Stimulated activated CD4-positive, alpha-beta T cell treated with anti-CD3 and anti-CD28 coated beads, TNF-alpha, amount 100 ng/mL, for 1 hour (primary cell): ENCODE results near the gene DOHH.
"Not testable (repeated sequence)": the region's sequence is repeated elsewhere in the genome, so short reads cannot be mapped to it uniquely, and the experiment has no call there.

Experiments
- DNase-seq, 3 donors: peaks; one replicate each; pipeline ENCODE4 v3.0.0-alpha.2; 2020; ENCODE audit warnings: low read depth in 3 of 3, low spot score in 1 of 3

Gene DOHH

DNA sequence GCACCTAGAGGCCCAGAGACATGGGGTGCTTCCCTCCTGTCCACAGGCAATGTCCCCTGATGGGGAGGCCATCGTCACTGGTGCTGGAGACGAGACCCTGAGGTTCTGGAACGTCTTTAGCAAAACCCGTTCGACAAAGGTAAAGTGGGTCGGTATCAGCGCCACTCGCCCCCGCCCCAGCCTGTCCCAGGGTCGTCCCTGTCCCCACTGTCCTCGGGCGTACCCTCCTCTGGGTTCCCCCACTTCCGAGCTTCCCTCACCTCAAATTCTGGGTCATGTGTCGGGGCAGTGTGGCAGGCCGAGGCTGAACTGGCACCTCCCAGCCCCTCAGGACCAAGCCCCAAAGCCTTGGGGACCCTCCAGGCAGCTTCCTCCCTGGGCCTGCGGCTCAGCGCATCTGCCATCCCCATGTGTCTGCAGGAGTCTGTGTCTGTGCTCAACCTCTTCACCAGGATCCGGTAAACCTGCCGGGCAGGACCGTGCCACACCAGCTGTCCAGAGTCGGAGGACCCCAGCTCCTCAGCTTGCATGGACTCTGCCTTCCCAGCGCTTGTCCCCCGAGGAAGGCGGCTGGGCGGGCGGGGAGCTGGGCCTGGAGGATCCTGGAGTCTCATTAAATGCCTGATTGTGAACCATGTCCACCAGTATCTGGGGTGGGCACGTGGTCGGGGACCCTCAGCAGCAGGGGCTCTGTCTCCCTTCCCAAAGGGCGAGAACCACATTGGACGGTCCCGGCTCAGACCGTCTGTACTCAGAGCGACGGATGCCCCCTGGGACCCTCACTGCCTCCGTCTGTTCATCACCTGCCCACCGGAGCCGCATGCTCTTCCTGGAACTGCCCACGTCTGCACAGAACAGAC, 34.1 kb upstream of the DOHH start:
- no peak for DNase-seq

DNA sequence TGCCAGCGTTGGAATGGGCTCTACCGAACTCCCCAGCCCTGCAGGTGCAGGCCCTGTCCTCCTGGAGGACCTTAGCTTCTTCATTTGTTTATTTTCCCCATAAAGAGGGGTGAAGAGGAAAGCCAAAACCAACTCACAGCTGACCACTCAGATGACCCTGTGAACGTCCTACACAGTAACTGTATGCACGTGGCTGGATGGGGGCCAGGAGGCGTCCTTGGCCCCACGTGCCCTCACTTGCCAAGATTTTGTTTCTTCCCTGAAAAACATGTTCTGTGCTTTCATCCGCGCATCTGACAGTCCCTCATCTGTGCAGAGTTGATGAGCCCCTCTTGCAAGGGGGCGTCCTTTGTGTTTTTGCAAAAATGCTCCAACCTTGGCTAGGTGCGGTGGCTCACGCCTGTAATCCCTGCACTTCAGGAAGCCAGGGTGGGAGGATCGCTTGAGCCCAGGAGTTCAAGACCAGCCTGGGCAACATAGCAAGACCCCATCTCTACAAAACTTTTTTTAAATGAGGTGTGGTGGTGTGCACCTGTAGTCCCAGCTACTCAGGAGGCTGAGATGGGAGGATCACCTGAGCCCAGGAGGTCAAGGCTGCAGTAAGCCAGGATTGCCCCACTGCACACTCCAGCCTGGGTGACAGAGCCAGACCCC, 33.2 kb upstream of the DOHH start:
- no peak for DNase-seq

DNA sequence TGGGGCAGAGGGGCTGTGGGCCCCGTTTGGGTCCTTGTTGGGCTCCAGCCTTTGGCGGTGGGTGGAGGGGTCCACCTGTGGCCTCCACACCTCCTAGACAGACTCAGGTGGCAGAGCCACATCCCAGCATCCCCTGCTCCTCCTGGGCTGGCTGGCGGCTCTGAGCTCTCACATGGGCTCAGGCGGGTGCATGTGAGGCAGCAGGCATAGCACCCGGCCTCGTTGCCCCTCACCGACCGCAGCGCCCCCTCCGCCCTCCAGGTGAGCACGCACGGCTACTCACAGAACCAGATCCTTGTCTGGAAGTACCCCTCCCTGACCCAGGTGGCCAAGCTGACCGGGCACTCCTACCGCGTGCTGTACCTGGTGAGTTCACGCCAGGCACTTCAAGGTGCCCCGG, 32.6 kb upstream of the DOHH start:
- DNase-seq = no peak

DNA sequence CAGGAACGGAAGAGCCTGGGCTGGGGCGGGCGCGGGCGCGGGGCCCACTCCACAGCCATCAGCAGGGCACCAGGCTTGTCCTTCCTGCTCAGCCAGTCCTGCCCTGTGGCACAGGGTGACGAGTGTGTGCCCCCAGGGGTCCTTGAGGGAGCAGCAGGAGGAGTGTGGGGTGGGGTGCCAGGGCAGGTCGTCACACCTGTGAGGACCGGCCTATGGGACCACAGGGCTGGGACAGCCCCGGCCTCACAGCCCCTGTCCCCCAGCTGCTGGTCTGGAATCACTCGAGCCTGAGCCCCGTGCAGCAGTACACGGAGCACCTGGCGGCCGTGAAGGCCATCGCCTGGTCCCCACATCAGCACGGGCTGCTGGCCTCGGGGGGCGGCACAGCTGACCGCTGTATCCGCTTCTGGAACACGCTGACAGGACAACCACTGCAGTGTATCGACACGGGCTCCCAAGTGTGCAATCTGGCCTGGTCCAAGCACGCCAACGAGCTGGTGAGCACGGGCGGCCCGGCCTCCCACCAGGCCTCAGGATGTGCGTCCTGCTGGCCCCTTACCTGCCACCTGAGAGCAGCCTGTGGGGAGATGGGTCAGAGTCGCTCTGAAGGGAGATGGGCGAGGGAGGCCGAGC, 31.8 kb upstream of the DOHH start:
- no peak for DNase-seq

DNA sequence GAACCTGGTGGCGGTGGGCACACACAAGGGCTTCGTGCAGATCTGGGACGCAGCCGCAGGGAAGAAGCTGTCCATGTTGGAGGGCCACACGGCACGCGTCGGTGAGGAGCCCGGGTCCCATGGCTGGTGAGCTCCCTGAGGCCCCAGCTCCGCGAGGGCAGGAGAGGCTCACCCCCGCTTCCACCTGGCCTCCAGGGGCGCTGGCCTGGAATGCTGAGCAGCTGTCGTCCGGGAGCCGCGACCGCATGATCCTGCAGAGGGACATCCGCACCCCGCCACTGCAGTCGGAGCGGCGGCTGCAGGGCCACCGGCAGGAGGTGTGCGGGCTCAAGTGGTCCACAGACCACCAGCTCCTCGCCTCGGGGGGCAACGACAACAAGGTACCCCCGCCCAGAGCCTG, 31.2 kb upstream of the DOHH start:
- DNase-seq = no peak

DNA sequence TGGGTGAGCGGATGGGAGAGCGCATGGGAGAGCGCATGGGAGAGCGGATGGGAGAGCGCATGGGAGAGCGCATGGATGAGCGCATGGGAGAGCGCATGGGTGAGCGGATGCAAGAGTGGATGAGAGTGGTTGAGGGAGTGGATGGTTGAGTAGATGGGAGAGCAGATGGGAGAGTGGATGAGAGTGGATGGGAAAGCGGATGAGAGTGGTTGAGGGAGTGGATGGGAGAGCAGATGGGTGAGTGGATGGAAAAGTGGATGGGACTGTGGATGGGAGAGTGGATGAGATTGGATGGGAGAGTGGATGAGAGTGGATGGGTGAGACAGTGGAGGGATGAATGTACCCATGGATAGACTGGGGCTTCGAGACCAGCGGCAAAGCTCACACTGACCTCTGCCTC, 29.9 kb upstream of the DOHH start:
- DNase-seq = no peak

DNA sequence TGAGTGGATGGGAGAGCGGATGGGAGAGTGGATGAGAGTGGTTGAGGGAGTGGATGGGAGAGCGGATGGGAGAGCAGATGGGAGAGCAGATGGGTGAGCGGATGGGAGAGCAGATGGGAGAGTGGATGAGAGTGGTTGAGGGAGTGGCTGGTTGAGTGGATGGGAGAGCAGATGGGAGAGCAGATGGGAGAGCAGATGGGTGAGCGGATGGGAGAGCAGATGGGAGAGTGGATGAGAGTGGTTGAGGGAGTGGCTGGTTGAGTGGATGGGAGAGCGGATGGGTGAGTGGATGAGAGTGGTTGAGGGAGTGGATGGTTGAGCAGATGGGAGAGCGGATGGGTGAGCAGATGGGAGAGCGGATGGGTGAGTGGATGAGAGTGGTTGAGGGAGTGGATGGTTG, 28.8 kb upstream of the DOHH start:
- DNase-seq = not testable (repeated sequence)

DNA sequence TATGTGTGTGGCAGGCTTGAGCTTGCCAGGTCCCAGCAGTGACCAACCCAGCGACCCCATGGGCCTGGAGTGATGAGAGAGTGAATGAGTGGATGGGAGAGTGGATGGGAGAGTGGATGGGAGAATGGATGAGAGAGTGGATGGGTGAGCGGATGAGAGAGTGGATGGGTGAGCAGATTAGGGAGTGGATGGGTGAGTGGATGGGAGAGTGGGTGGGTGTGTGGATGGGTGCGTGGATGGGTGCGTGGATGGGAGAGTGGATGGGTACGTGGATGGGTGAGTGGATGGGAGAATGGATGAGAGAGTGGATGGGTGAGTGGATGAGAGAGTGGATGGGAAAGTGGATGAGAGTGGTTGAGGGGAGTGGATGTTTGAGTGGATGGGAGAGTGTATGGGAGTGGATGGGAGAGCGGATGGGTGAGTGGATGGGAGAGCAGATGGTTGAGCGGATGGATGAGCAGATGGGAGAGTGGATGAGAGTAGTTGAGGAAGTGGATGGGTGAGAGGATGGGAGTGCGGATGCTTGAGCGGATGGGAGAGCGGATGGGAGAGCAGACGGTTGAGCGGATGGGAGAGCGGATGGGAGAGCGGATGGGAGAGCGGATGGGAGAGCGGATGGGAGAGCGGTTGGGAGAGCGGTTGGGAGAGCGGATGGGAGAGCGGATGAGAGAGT, 28.2 kb upstream of the DOHH start:
- DNase-seq = no peak

DNA sequence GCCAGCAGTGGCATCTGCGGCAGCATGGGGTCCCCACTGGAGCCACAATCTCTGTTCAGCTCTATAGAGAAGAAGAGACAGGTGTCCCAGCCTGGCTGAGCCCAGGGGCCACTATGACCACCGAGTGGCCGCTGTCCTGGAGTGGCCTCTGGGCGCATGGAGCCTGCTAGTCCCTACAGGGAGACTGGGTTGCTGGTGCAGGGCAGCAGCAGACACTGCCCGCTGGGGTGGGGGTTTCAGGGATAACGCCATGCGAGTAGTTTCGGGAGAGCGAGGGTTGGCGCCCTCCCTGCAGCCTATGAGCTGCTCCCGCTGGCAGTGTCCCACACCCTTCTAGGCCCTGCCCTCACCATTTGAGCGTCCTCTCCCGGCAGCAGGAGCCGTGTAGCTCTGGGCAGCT, 27.6 kb upstream of the DOHH start:
- DNase-seq = no peak

DNA sequence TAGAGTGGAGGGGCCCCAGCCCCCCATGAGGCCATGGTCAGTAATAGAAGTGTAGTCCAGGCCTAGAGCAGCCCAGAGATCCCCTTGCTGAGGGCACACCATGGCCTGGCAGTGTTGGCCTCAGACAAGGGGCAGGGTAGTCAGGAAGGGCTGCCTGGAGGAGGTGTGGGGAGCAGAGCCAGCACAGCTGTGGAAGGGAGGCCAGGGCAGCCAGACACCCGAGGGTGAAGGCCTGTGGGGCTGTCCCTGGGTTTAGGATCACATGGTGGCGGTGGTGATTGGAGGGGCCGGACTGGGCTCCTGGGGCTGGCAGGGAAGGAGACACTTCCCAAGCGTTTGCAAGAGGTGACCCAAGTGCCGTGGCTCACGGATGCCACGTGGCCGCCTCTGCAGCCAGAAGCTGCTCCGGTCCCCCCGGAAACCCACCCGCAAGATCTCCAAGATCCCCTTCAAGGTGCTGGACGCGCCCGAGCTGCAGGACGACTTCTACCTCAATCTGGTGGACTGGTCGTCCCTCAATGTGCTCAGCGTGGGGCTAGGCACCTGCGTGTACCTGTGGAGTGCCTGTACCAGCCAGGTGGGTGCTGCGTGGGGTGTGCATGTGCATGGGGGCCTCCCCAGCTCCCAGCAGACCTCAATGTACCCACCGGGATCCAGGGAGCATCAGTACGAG, 26.9 kb upstream of the DOHH start:
- no peak for DNase-seq

DNA sequence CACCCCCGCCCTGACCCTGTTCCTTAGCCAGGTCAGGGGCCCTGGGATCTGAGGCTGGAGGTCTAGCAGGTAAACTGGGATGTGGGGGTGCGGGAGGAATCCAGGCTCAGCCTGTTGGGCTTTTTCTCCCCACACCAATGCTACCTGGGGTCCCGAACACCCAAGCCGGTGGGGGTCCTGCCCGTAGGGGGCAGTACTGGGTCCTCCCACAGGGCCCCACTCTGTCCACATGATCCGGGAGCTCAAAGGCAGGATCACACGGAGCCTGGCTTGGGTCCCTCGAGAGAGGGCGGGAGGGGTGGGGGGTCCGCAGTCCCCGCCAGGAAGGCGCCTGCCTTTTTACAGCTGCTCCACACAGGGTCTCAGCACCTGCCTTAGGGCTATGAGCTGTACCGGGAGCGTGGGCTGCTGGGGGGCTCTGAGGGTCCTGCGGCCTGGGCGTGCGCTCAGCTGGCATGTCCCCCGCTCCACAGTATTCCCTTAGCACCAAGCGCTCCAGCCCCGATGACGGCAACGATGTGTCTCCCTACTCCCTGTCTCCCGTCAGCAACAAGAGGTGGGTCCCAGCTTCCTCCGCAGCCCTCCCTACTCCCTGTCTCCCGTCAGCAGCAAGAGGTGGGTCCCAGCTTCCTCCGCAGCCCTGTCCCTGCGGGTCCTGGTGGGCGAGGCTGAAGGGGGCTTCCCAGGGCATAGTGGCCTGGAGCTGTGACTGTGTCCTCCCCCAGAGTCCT, 26.2 kb upstream of the DOHH start:
- no peak for DNase-seq

DNA sequence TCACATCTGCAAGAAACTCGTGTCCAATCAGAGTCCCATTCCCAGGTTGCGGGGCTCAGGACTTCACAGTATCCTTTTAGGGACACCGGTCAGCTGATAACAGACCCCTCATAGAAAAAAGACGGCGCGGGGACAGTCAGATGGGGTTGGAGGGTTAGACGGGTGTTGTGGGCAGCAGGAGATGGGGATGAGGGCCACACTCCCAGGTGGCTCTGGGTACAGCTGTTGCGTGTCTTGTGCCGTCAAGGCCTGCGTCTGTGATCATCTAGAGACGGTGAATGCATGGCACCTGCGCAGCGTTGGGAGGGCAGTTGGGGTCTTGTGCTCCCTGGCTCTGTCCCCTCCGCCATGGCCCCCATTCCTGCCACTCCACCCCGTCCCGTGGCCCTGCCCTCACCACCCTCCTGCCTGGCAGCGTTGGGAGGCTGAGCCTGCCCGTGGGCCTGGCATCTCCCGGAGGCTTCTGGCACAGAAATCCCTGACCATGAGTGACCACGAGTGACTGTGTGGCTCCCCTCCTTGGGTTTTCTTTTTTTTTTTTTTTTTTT, 24.5 kb upstream of the DOHH start:
- DNase-seq = no peak

DNA sequence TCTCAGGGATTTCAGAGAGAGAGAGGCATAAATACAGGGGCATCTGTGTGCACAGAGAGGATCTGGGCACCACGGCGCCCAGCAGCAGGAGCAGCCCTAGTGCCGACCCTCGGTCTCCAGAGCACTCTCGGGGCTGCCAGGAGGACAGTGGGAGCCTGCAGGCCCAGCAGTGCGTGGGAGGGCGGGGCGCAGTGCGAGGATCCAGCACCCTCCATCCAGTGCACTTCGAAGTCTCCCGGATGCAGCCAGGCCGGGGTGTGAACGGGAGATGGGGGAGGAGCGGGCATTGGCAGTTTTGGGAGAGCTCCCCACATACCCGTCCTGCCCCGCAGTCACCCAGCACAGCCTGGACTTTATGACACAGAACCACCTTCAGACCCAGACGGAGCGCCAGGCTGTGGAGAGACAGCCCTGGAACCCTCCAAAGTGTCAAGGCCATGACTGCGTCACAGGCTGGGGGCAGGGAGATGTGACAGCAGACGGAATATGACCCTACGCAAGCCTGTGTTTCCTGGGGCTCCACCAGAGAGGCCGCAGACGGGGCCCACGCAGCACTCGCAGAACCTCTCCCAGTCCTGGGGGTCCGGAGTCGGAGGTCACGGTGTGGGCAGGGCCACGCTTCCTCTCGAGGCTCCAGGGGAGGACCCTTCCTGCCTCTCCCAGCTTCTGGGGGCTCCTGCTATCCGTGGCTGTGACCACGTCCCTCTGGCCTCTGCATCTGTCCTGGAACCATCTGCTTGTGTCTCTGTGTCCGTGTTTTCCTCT, 23.8 kb upstream of the DOHH start:
- DNase-seq = no peak

DNA sequence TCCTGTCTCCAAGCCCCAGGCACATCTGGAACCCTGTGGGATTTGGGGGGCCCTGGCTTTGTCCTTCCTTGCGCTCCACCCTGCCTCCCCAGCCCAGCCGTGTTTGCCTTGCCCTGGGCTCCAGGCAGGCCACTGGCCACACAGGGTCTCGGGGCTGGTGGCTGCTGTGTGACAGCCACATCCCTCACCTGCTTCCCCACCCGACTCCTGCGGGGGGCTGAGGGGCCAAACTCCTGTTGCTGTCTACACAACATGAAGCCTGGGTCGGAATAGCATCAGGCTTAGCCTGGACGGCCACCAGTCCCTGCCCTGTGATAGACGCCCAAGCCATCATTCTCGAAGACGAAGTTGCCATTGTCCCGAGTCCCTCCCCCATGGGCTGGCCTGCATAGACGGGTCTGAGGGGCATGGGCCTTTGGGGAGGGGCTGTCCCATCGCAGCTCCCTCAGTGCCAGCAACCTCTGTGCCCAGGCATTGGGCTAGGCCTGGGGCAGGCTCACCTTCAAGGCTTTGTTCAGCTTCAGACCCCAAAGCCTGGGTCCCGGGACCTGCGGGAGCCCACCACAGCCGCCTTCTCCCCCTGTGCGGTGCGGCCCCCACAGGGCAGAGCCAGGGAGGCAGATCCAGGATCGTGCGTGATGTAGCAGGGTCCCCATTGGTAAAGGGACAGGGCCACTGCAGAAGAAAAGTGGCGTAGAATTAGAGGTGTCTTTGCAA, 23.0 kb upstream of the DOHH start:
- DNase-seq = no peak

DNA sequence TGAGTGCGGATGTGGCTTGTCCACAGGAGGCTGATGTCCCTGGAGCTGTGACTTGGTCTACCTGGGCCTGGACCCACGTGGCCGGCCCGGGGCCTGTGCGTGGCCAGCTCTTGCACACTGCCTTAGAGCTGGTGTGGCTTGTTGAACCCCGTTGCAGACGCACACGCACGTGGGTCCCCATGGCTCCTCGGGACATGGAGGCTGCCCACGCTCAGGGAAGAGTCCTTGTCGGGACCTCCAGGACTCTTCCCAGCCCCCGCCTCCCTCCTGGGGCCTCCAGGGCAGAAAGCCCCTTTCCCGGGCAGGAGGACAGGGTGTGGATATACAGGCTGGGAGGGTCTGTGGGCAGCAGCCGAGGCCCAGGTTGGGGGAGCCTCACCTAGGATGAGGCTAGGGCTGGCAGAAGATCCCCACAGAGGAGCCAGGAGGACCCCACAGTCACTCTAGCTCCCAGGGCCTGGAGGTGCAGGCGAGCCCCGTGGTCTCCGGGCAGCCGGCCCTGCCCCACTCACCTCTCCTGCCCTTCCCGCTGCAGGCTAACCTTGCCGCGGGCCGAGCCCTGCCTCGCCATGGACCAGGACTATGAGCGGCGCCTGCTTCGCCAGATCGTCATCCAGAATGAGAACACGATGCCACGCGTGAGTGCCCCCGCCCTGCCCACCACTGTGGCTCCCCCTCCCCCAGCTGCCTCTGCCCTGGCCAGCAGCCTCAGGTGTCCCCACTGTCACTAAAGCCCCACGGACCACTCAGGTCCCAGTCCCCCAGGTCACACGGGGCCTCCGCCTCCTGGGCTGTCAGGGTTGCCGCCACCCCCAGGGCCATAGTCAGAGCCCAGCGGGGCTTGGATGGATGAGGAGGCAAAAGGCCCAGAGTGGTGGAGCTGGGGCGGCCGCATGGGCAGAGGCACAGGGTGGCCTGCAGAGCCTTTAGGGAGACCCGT, 22.2 kb upstream of the DOHH start:
- DNase-seq = no peak

DNA sequence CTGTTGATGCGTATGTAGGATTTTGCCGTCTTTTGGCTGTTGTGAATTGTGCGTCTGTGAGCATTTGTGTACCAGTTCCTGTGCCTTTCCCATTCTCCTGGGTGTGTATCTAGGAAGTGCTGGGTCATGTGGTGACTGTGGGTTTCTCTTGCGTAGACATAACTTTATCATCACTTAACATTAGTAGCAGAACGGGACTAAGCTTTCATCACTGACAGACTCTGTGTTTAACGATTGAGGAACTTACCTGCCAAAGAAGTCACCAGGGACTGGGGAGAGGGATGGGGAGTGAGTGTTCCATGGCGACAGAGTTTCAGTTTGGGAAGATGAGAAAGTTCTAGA, 20.6 kb upstream of the DOHH start:
- DNase-seq = no peak

DNA sequence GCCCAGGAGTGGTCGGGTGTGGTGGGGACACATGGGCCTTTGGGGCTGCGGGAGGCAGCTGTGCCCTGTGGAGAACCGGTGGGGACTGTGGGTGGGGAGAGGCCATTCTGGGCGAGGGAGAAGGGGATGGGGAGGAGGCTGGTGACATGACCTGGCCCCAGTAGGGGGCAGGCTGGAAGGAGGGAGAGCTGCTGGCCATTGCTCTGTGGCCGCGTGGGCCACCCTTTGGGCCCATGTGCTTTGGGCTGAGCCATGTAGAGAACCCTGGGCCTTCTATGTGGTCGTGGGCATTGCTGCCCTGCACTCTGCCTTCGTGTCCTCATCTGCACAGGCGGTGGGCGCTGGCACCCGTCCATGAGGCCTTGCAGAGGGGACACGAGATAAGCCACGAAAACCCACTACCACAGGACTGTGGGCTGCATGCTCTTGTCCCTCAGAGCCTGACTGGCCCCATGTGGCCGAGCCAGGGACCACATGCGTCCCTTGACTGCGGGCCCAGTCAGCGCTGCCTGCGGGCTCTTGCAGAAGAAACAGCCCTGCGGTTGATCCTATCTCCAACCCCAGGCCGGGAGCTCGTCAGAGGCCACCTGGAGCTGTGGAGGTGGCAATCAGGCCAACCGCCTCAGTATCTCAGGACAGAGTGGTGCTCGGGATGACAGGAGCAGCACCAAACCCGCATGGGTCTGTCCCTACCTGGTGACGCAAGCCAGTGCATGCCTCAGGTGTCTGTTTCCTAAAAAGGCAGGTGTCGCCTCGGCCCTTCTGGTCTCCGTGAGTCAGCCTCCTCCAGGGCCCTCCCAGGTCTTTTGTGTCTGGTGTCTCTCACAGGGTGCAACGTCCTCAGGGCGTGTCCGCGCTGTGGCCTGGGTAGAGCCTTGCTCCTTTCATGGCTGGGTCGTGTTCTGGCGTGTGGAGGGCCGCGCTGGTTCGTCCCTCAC, 20.0 kb upstream of the DOHH start:
- no peak for DNase-seq
